GM06990 (cell line): ENCODE measurements around the gene MICAL3.
"Not testable (repeated sequence)": the region's sequence is repeated elsewhere in the genome, so short reads cannot be mapped to it uniquely, and the experiment has no call there.

Experiments used
- DNase-seq: peaks from one replicate; pipeline ENCODE4 v3.0.0-alpha.2; 2011; ENCODE audit not compliant: insufficient read length; ENCODE audit errors: extremely low read depth
- H3K27me3 ChIP-seq: replicated peaks from 2 replicates; pipeline ENCODE4 v1.6.0; 2011; ENCODE audit warnings: low read length; ENCODE audit not compliant: control insufficient read depth, insufficient read depth
- H3K36me3 ChIP-seq: 2 replicates; pipeline ENCODE4 v1.5.1; 2011; ENCODE audit warnings: low read length; ENCODE audit not compliant: control insufficient read depth, insufficient read depth
- H3K4me3 ChIP-seq: replicated peaks from 2 replicates; pipeline ENCODE4 v1.5.1; 2011; ENCODE audit warnings: low read depth, mild to moderate bottlenecking, control low read depth, low read length
- TF ChIP-seq, protein P1 (sequence below): IDR thresholded peaks from 2 replicates; pipeline ENCODE4 v1.5.1; 2011; ENCODE audit warnings: low read length, control low read depth, mild to moderate bottlenecking, inconsistent platforms; ENCODE audit not compliant: insufficient read depth, poor library complexity, severe bottlenecking

MICAL3 gene

DNA sequence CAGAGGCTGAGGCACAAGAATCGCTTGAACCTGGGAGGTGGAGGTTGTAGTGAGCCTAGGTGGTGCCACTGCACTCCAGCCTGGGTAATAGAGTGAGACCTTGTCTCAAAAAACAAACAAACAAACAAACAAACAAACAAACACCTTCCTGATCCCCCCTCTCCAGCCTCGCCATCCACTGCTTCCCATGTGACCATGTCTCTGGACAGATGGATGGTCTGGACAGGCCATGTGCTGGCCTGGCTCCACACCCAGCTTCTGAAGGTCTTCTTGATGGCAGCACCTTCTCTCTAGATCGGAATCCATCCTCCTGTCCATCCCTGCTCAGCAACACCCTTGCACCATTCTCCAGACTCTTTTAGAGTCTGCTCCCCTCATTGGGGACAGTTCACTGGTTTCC, 42.8 kb upstream of the MICAL3 start:
- no peaks in the 10 kb centered on the region; the same call in 1 of the 2 replicates for H3K27me3 ChIP-seq
- H3K36me3 ChIP-seq: no peaks in the 10 kb centered on the region
- TF ChIP-seq, protein P1, sequence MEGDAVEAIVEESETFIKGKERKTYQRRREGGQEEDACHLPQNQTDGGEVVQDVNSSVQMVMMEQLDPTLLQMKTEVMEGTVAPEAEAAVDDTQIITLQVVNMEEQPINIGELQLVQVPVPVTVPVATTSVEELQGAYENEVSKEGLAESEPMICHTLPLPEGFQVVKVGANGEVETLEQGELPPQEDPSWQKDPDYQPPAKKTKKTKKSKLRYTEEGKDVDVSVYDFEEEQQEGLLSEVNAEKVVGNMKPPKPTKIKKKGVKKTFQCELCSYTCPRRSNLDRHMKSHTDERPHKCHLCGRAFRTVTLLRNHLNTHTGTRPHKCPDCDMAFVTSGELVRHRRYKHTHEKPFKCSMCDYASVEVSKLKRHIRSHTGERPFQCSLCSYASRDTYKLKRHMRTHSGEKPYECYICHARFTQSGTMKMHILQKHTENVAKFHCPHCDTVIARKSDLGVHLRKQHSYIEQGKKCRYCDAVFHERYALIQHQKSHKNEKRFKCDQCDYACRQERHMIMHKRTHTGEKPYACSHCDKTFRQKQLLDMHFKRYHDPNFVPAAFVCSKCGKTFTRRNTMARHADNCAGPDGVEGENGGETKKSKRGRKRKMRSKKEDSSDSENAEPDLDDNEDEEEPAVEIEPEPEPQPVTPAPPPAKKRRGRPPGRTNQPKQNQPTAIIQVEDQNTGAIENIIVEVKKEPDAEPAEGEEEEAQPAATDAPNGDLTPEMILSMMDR: no peak
- no peak overlapping the region for H3K4me3 ChIP-seq
- no peak for DNase-seq

DNA sequence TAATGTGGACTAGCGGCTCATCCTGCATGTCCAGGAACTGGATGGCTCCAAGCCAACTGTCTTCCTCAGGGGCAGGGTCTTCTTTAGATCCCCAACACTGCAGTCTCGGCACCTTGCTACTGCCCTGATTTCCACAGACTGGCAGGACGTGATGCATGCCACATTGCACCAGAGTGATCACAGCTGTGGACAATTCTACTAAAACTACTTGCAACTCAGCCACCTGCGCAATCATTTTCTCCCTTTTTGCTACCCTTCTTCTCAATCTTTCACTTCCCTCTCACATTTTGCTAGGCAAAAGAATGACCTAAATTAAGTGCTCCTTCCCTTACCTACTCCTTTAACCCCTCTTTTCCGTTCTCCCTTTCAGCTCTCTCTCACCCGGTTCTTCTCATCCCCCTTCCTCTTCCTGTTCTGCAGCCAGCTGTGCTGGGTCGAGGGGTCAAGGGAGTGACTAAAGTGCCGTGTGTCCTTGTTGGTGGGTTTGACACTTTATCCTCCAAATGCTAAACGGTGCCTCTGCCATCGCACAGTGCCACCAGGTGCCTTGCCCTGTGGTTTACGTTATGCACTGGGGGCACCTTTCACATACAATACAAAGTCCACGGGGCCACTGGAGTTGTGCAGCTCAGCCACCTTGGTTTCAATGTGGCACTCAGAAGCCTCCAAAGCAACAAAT, 42.0 kb upstream of the MICAL3 start:
- no peaks in the 10 kb centered on the region for H3K36me3 ChIP-seq
- TF ChIP-seq, protein P1: no peak
- peak; percentile 50 for DNase-seq
- no peaks in the 10 kb centered on the region; the same call in 1 of the 2 replicates for H3K27me3 ChIP-seq
- no peak overlapping the region for H3K4me3 ChIP-seq

DNA sequence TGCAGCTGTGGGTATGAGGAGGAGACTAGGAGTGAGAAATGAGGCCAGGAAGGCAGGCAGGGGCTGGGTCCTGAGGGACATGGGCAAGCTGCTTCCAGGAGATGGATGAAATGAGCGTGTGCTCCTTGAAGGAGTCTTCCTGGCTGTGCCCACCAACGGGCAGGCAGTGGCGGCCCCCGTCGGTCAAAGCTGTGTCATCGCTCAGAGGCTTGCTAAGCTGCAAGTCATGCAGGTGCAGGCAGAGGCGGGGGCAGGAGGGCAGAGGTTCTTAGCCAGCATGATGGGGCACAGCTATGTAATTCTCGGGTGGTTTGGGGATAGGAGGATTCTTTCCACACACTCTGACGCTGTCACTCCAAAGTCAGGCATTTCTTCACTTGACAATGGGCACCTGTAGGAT, 40.9 kb upstream of the MICAL3 start:
- no peak for DNase-seq
- H3K4me3 ChIP-seq: no peak overlapping the region
- H3K36me3 ChIP-seq: no peaks in the 10 kb centered on the region
- TF ChIP-seq, protein P1: no peak
- H3K27me3 ChIP-seq: no peaks in the 10 kb centered on the region; the same call in 1 of the 2 replicates

DNA sequence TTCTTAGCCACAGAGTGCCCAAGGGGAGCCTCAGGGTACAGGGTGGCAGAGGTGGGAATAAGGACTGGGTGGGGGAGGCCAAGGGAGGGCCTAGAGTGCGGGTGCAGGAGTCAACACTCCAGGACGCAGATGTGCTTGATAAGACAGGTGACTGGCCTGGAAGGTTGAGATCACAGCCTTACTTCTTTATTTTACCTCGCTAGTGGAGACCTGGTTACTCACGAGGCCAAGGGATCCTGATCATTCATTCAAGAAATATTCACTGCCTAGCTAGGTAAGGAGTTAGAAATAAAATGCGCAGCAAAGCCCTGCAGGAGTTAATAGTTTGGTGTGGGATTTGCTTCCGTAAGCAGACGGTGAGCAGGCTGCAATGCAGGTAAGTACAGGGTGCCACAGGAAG, 40.3 kb upstream of the MICAL3 start:
- TF ChIP-seq, protein P1: no peak
- no peak for DNase-seq

DNA sequence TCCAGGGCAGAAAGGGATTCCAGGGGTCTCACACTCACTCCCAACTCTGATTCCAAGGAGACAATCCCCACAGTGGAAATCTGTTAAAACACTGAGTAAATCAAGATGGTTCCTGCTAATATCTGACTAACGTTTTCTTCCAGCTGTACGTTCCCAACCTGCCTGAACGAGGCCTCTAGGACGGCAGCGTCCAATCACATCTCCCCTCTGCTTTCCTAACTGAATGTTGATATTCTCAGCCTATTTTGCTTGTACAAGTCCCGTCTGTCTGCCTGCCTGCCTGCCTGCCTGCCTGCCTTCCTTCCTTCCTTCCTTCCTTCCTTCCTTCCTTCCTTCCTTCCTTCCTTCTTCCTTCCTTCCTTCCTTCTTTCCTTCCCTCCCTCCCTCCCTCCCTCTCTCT, 39.4 kb upstream of the MICAL3 start:
- H3K4me3 ChIP-seq, H3K36me3 ChIP-seq, H3K27me3 ChIP-seq, DNase-seq: not testable (repeated sequence)

More for the DNA sequence above, 40.3 kb upstream of the MICAL3 start:
- Histone ChIP-seq H3K4me3 (no peak overlapping the region), H3K27me3 (no peaks in the 10 kb centered on the region; the same call in 1 of the 2 replicates), H3K36me3 (no peaks in the 10 kb centered on the region)

DNA sequence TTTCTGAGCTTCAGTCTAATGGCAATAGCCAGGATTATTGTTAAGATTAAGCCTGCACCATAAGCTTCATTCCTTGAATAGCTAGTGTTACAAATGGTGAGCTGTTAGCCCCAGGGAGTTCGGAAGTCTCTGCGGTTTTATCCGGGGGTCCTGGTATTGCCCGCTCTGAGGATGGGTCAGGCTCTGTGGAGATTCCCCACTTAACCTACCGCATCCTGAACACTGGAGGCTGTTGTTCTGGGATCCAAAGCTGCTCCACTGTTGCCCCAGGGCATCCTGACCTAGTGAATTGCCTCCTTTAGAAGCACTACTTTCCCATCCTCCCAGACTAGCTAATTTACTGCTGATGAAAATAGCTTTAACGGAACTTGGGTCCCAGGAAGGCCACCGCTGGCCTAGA, 38.9 kb upstream of the MICAL3 start:
- no peak for DNase-seq
- TF ChIP-seq, protein P1: no peak
- Histone ChIP-seq H3K36me3 (no peaks in the 10 kb centered on the region), H3K4me3 (no peak overlapping the region), H3K27me3 (no peaks in the 10 kb centered on the region; the same call in 1 of the 2 replicates)
